ENCODE data around the gene AMBRA1.

- TF ChIP-seq CTCF (IDR thresholded peaks at IDR 0.05; ENCODE audit: poor library complexity, severe bottlenecking) (no peak), POLR2AphosphoS5 (IDR thresholded peaks at IDR 0.05) (no peak), TAF1 (IDR thresholded peaks at IDR 0.05; ENCODE audit: low read depth) (no peak)
Observed at GRCh38 chr11:46493791-46494190, 100.0 kb downstream of the AMBRA1 start.

Measured in neural cell (in vitro differentiated cells).